H1 (cell line): ENCODE measurements around the gene STK33. TPM values are rescaled to one million over a fixed set of nuclear protein-coding genes. Genes with fewer than 3 reads are reported as not detected.

ENCODE experiments used
- BCL11A ChIP-seq, 2 experiments: IDR thresholded peaks; one replicate each; pipeline ENCODE4 v1.6.1; 2011; ENCODE audit warnings: low read depth in 2 of 2, low read length in 2 of 2, mild to moderate bottlenecking in 2 of 2
- CBX8 ChIP-seq: fragments of 300-800, 300-1000 bp; sonication (generic); IDR thresholded peaks from 2 replicates; pipeline ENCODE4 v1.7.1; 2016; ENCODE audit warnings: low read depth, low read length, borderline replicate concordance
- CEBPB ChIP-seq: IDR thresholded peaks from 2 replicates; pipeline ENCODE4 v1.6.1; 2012; ENCODE audit warnings: low read depth, low read length
- CTBP2 ChIP-seq: IDR thresholded peaks from 2 replicates; pipeline ENCODE4 v1.7.0; 2011; ENCODE audit warnings: borderline replicate concordance, mild to moderate bottlenecking, moderate library complexity, mixed read lengths, low read length; ENCODE audit not compliant: insufficient read depth, insufficient read length
- EZH2 ChIP-seq: fragments of 200-600 bp; sonication (generic); IDR thresholded peaks from 2 replicates; pipeline ENCODE4 v1.7.1; 2012; ENCODE audit warnings: low read depth, mild to moderate bottlenecking, moderate library complexity, low read length, inconsistent platforms; ENCODE audit not compliant: severe bottlenecking
- FOSL1 ChIP-seq: IDR thresholded peaks from 2 replicates; pipeline ENCODE4 v1.6.1; 2011; ENCODE audit warnings: mild to moderate bottlenecking, low read depth, low read length, moderate library complexity; ENCODE audit not compliant: insufficient read depth
- HDAC2 ChIP-seq, 2 experiments: fragments of 300-600 bp in 1 of 2; sonication (generic) in 1 of 2; IDR thresholded peaks; 2 replicates each; pipeline ENCODE4 v1.6.1; 2011 to 2012; ENCODE audit warnings: low read depth in 2 of 2, low read length in 2 of 2, mild to moderate bottlenecking in 2 of 2, moderate library complexity in 2 of 2, borderline replicate concordance in 1 of 2, inconsistent platforms in 1 of 2
- POLR2A ChIP-seq, 2 experiments: IDR thresholded peaks; 1 replicate in 1 of 2; 2 replicates in 1 of 2; pipeline ENCODE4 v1.6.1; 2011; ENCODE audit warnings: low read depth in 2 of 2, low read length in 2 of 2, mild to moderate bottlenecking in 2 of 2; ENCODE audit errors: control extremely low read depth in 1 of 2
- POLR2AphosphoS5 ChIP-seq: IDR thresholded peaks from 2 replicates; pipeline ENCODE4 v1.6.1; 2011; ENCODE audit warnings: low read depth, low read length
- RFX5 ChIP-seq: IDR thresholded peaks from 2 replicates; pipeline ENCODE4 v1.6.1; 2011; ENCODE audit warnings: low read depth, low read length, improper control_type of control experiment, borderline replicate concordance
- RXRA ChIP-seq: IDR thresholded peaks from 2 replicates; pipeline ENCODE4 v1.6.1; 2011; ENCODE audit warnings: low read depth, mild to moderate bottlenecking, low read length, moderate library complexity; ENCODE audit not compliant: insufficient read depth
- SP4 ChIP-seq: IDR thresholded peaks from 2 replicates; pipeline ENCODE4 v1.6.1; 2012; ENCODE audit warnings: low read length, inconsistent platforms
- TAF7 ChIP-seq: optimal IDR thresholded peaks from 2 replicates; pipeline ENCODE3; 2011; ENCODE audit warnings: low read depth, mild to moderate bottlenecking, inconsistent platforms, low read length, moderate library complexity, borderline replicate concordance
- TEAD4 ChIP-seq: IDR thresholded peaks from 2 replicates; pipeline ENCODE4 v1.6.1; 2012; ENCODE audit warnings: low read depth, low read length, inconsistent platforms, mixed read lengths
- YY1 ChIP-seq: IDR thresholded peaks from 2 replicates; pipeline ENCODE4 v1.6.1; 2011; ENCODE audit warnings: low read depth, mild to moderate bottlenecking, low read length
- polyA plus RNA-seq, 7 experiments: library from polyadenylated mRNA; depleted of rRNA in 3 of 7; stranded (reverse) in 5 of 7; unstranded in 2 of 7; fragments of >200 nt in 5 of 7; fragments of 200-250 nt in 2 of 7; gene quantifications; 1 replicate in 5 of 7; 2 replicates in 1 of 7; 4 replicates in 1 of 7; pipeline versions ENCODE4 v1.2.1 to v1.2.3, GENCODE V29; 2011 to 2013; ENCODE audit warnings: missing spikeins in 2 of 7, mixed read lengths in 2 of 7
- total RNA-seq: library from RNA; stranded (reverse); fragmentation: NEBNext Ultra II Directional; extraction: Animal tissue kit (Norgen Biotek cat#: 25700); gene quantifications from 2 replicates; pipeline ENCODE4 v1.2.1, GENCODE V29; 2021
- TF ChIP-seq, protein P1 (sequence below): IDR thresholded peaks from 2 replicates; pipeline ENCODE4 v1.6.1; 2011; ENCODE audit warnings: low read depth, mild to moderate bottlenecking, low read length; ENCODE audit not compliant: insufficient read depth
- TF ChIP-seq, protein P2 (sequence below): IDR thresholded peaks from 2 replicates; pipeline ENCODE4 v1.6.1; 2012; ENCODE audit warnings: inconsistent platforms
- TF ChIP-seq, protein P3 (sequence below): IDR thresholded peaks from 2 replicates; pipeline ENCODE4 v1.6.1; 2012; ENCODE audit warnings: inconsistent platforms

Gene STK33
- total and polyA plus RNA-seq, 2 of the 8 experiments (the other 6 are each of a cell fraction or from before 2014, with no cell fraction given): 8.8 to 25.1 TPM

DNA sequence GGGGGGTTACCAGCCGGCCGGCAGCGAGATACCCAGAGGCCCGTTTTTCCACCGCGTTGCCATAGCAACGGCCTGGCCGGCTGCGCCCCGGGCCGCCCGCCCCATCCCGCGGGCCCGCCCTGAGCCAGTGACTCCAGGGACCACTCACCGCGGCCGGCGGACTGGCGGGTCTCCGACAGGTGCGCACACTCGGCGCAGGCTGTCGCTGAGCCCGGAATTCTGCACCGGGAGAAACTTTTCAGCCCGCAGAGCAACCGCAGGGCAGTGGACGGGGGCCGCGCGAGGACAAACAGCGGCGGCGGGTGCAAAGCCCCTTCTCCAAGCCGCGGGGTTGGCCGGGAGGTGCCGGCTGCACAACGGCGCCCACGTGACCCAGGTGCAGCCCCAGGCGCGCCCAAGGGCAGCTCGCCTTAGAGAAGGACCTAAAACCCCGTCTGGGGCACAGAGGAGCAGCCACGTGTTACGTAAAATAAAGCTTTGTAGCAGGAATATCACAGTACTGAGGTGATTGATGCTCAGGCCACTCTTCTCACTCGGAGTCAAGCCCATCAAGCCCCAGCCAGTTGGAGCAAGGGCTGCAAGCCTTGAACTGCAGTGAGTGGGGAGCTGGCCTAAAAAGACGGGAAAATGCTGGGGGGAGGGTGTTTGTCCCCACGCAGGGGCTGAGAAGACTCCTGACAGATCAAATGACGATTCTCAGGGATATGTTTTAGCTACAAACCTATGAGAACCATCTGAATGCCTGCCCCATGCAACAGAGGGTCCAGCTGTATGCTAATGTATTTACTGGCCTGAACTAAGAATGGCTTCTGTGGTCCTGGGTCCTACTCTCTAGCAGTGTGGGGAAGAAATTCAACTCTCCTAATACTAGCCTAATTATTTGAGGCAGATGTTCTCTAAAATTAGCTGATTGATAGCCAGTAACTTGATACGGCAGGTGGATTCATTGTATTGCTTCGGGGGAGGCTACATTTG, at the start of gene STK33 (continued):
- TF ChIP-seq TAF7 (no peak), BCL11A (IDR thresholded peaks at IDR 0.05; ENCODE audit: low read depth in 2 of 2, low read length in 2 of 2) (no peak), POLR2AphosphoS5 (no peak), SP4 (no peak; the same call in 1 of the 2 replicates), POLR2A (IDR thresholded peaks at IDR 0.05; ENCODE audit: control extremely low read depth in 1 of 2, low read depth in 2 of 2, low read length in 2 of 2) (peak; percentile 54), EZH2 (no peak), RXRA (no peak), TEAD4 (no peak), FOSL1 (no peak), CTBP2 (no peak), CBX8 (no peak), HDAC2 (IDR thresholded peaks at IDR 0.05; ENCODE audit: borderline replicate concordance in 1 of 2, low read depth in 2 of 2, low read length in 2 of 2) (0 out of 4 replicates have a peak, but pooled peaks of 1 of the 2 experiments have one; percentile 52), RFX5 (peak; percentile 36; the same call in 1 of the 2 replicates), YY1 (no peak), CEBPB (no peak)
- TF ChIP-seq, protein P1, sequence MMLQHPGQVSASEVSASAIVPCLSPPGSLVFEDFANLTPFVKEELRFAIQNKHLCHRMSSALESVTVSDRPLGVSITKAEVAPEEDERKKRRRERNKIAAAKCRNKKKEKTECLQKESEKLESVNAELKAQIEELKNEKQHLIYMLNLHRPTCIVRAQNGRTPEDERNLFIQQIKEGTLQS: peak; percentile 70; the same call in 1 of the 2 replicates
- TF ChIP-seq, protein P2, sequence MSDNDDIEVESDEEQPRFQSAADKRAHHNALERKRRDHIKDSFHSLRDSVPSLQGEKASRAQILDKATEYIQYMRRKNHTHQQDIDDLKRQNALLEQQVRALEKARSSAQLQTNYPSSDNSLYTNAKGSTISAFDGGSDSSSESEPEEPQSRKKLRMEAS: peak; percentile 80
- TF ChIP-seq, protein P3, sequence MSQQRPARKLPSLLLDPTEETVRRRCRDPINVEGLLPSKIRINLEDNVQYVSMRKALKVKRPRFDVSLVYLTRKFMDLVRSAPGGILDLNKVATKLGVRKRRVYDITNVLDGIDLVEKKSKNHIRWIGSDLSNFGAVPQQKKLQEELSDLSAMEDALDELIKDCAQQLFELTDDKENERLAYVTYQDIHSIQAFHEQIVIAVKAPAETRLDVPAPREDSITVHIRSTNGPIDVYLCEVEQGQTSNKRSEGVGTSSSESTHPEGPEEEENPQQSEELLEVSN: peak; percentile 54
